ENCODE data around the gene ADAMTS16. TPM values are rescaled to one million over a fixed set of nuclear protein-coding genes. Genes with fewer than 3 reads are reported as not detected.
"Not testable (repeated sequence)": the region's sequence is repeated elsewhere in the genome, so short reads cannot be mapped to it uniquely, and the experiment has no call there.

Gene ADAMTS16
- total RNA-seq, 2 experiments from 2014 or later = not detected

GRCh38 chr5:5132693-5133295 lies 7.3 kb upstream of the ADAMTS16 start:
- no peak for DNase-seq

GRCh38 chr5:5134107-5134506 lies 6.0 kb upstream of the ADAMTS16 start:
- Mint-ChIP-seq H3K9me3 (no peaks in the 10 kb centered on the region), H3K4me1 (no peaks in the 10 kb centered on the region), H3K36me3 (ENCODE audit: low read depth) (no peaks in the 10 kb centered on the region), H3K4me3 (no peak overlapping the region), H3K27me3 (peaks cover 3% of the 10 kb centered on the region), H3K27ac (no peak overlapping the region)
- CTCF ChIA-PET = no interaction called here
- no peak for DNase-seq
- POLR2A ChIA-PET = no interaction called here

More at GRCh38 chr5:5132693-5133295, 7.3 kb upstream of the ADAMTS16 start:
- no peaks in the 10 kb centered on the region for H3K4me1 Mint-ChIP-seq
- ChIA-PET CTCF (no interaction called here), POLR2A (no interaction called here)
- no peaks in the 10 kb centered on the region for H3K36me3 Mint-ChIP-seq (ENCODE audit: low read depth)
- no peak overlapping the region for H3K27ac Mint-ChIP-seq
- no peak overlapping the region for H3K4me3 Mint-ChIP-seq
- no peaks in the 10 kb centered on the region for H3K9me3 Mint-ChIP-seq
- H3K27me3 Mint-ChIP-seq = no peaks in the 10 kb centered on the region

- H3K9me3 Mint-ChIP-seq = no peaks in the 10 kb centered on the region
- no peak overlapping the region for H3K27ac Mint-ChIP-seq
- H3K4me3 Mint-ChIP-seq = no peak overlapping the region
- DNase-seq = no peak
- ChIA-PET POLR2A (no interaction called here), CTCF (no interaction called here)
- H3K36me3 Mint-ChIP-seq (ENCODE audit: low read depth) = no peaks in the 10 kb centered on the region
- peaks cover 13% of the 10 kb centered on the region for H3K27me3 Mint-ChIP-seq
- peaks cover 5% of the 10 kb centered on the region for H3K4me1 Mint-ChIP-seq
These were observed 4.0 kb upstream of the ADAMTS16 start for GRCh38 chr5:5135957-5136676.

GRCh38 chr5:5137851-5138250 lies 2.3 kb upstream of the ADAMTS16 start:
- H3K4me3 Mint-ChIP-seq; H3K27ac Mint-ChIP-seq; H3K36me3 Mint-ChIP-seq (ENCODE audit: low read depth); DNase-seq; H3K4me1 Mint-ChIP-seq; POLR2A ChIA-PET; H3K9me3 Mint-ChIP-seq: not testable (repeated sequence)
- peaks cover 25% of the 10 kb centered on the region for H3K27me3 Mint-ChIP-seq
- CTCF ChIA-PET = interaction anchor here (0.6 kb wide), 1 partner anchor 832 kb away, joined by 6 read pairs; no protein-coding TSS in a partner anchor

GRCh38 chr5:5139336-5139776 lies 774 bp upstream of the ADAMTS16 start:
- ChIA-PET POLR2A (no interaction called here), CTCF (no interaction called here)
- DNase-seq = no peak
- no peaks in the 10 kb centered on the region for H3K9me3 Mint-ChIP-seq
- no peaks in the 10 kb centered on the region for H3K36me3 Mint-ChIP-seq (ENCODE audit: low read depth)
- no peak overlapping the region for H3K27ac Mint-ChIP-seq
- H3K27me3 Mint-ChIP-seq = peaks cover 25% of the 10 kb centered on the region
- H3K4me1 Mint-ChIP-seq = peaks cover 6% of the 10 kb centered on the region
- H3K4me3 Mint-ChIP-seq = no peak overlapping the region

GRCh38 chr5:5140479-5141338 lies 579 bp downstream of the ADAMTS16 start:
- Mint-ChIP-seq H3K4me1 (peaks cover 6% of the 10 kb centered on the region), H3K27ac (peak overlapping the region; percentile 14), H3K27me3 (peaks cover 25% of the 10 kb centered on the region), H3K4me3 (no peak overlapping the region), H3K9me3 (no peaks in the 10 kb centered on the region), H3K36me3 (ENCODE audit: low read depth) (no peaks in the 10 kb centered on the region)
- ChIA-PET CTCF (interaction anchor here (0.6 to 0.7 kb wide), 3 partner anchors 476 to 1543 kb away, joined by 3 to 5 read pairs (median 4); no protein-coding TSS in a partner anchor), POLR2A (interaction anchor here (0.7 kb wide), 1 partner anchor 281 kb away, joined by 4 read pairs; no protein-coding TSS in a partner anchor)
- DNase-seq = no peak

- Mint-ChIP-seq H3K9me3 (no peaks in the 10 kb centered on the region), H3K4me3 (no peak overlapping the region), H3K4me1 (peaks cover 6% of the 10 kb centered on the region), H3K27me3 (peaks cover 25% of the 10 kb centered on the region), H3K36me3 (ENCODE audit: low read depth) (no peaks in the 10 kb centered on the region), H3K27ac (no peak overlapping the region)
- DNase-seq = no peak
- ChIA-PET CTCF (interaction anchor here (0.6 kb wide), 1 partner anchor 476 kb away, joined by 3 read pairs; no protein-coding TSS in a partner anchor), POLR2A (no interaction called here)
These were observed 1.1 kb downstream of the ADAMTS16 start for GRCh38 chr5:5141339-5141599.

- CTCF ChIA-PET = no interaction called here
- H3K27ac Mint-ChIP-seq = no peak overlapping the region
- peaks cover 25% of the 10 kb centered on the region for H3K27me3 Mint-ChIP-seq
- no peak overlapping the region for H3K4me3 Mint-ChIP-seq
- no peaks in the 10 kb centered on the region for H3K9me3 Mint-ChIP-seq
- H3K36me3 Mint-ChIP-seq (ENCODE audit: low read depth) = no peaks in the 10 kb centered on the region
- H3K4me1 Mint-ChIP-seq = peaks cover 6% of the 10 kb centered on the region
- peak; percentile 69 for DNase-seq
- POLR2A ChIA-PET = no interaction called here
These were observed 1.7 kb downstream of the ADAMTS16 start for GRCh38 chr5:5141625-5142525.

- Mint-ChIP-seq H3K36me3 (ENCODE audit: low read depth) (no peaks in the 10 kb centered on the region), H3K27me3 (peaks cover 19% of the 10 kb centered on the region), H3K4me1 (peaks cover 6% of the 10 kb centered on the region), H3K4me3 (no peak overlapping the region), H3K9me3 (no peaks in the 10 kb centered on the region), H3K27ac (no peak overlapping the region)
- ChIA-PET POLR2A (no interaction called here), CTCF (no interaction called here)
- no peak for DNase-seq
These were observed 4.3 kb downstream of the ADAMTS16 start for GRCh38 chr5:5144441-5144840.

- Mint-ChIP-seq H3K4me1 (peaks cover 3% of the 10 kb centered on the region), H3K27ac (no peak overlapping the region), H3K4me3 (no peak overlapping the region), H3K36me3 (ENCODE audit: low read depth) (no peaks in the 10 kb centered on the region), H3K27me3 (peaks cover 14% of the 10 kb centered on the region), H3K9me3 (no peaks in the 10 kb centered on the region)
- ChIA-PET CTCF (no interaction called here), POLR2A (no interaction called here)
- DNase-seq = no peak
These were observed 5.8 kb downstream of the ADAMTS16 start for GRCh38 chr5:5145651-5146529.

GRCh38 chr5:5146530-5147160 lies 6.5 kb downstream of the ADAMTS16 start:
- Mint-ChIP-seq H3K4me3 (no peak overlapping the region), H3K4me1 (no peaks in the 10 kb centered on the region), H3K9me3 (no peaks in the 10 kb centered on the region), H3K27me3 (peaks cover 7% of the 10 kb centered on the region), H3K27ac (no peak overlapping the region), H3K36me3 (ENCODE audit: low read depth) (no peaks in the 10 kb centered on the region)
- no peak for DNase-seq
- POLR2A ChIA-PET = no interaction called here
- CTCF ChIA-PET = no interaction called here
